Measurements from ENCODE around the gene PFDN4.

DNA sequence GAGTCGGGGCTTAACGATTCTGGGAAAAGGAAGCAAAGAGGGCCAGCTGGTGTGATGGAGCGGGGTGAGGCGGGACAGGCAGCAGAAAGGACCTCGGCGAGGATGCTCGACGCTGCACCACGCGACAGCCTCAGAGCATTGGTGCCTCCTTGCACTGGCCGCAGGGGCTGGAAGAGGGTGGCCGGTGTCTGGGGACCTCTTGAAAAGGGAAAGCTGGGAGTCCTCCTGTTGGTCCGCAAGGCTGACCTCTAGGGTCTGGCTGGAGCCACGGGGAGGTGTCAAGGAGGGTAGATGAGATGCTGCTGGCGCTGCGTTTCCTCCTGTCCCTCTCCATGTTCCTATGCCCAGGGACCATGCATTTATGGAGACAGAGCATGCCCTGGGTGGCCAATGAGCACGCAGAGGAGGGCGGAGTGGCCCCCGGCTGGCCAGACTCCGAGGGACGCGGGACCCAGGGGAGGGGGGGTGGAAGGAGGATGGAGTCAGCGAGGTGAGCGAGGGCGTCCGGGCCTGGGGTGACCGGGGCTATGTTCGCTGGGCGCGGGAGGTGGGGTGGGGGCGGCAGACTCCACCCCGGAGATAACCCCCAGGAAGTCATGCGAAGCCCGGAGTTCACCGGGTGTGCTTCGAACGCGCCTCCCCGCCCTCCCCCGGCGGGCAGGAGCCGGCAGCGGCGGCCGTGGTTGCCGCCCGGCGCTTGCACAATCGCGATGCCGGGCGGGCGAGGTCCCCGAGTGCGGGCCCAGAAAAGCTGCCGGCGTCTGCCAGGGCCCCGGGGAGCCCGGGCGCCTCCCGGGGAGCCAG lies 34.0 kb upstream of the PFDN4 start, which contains the start of gene CYP24A1:
- TF ChIP-seq POLR2A (IDR thresholded peaks at IDR 0.05; ENCODE audit: low read depth, low read length) (no peak), TAF1 (IDR thresholded peaks at IDR 0.05; ENCODE audit: low read depth, low read length) (no peak), POU2F2 (IDR thresholded peaks at IDR 0.05; ENCODE audit: low read depth, low read length) (no peak)

Measured in GM12891 (cell line).